SK-N-SH (cell line): ENCODE data around the gene MAP4.

Experiments used
- CTCF ChIP-seq: fragments of 200-600 bp; sonication (generic); IDR thresholded peaks from 2 replicates; pipeline ENCODE4 v1.6.1; 2017; ENCODE audit warnings: antibody characterized with exemption, mild to moderate bottlenecking, moderate library complexity
- EP300 ChIP-seq, 2 experiments: IDR thresholded peaks; 2 replicates each; pipeline versions ENCODE4 v1.4.0 to v1.6.1; 2012; ENCODE audit warnings: borderline replicate concordance in 1 of 2, low read depth in 1 of 2, low read length in 1 of 2
- JUND ChIP-seq: IDR thresholded peaks from 2 replicates; pipeline ENCODE4 v1.4.0; 2012
- MAX ChIP-seq: IDR thresholded peaks from 2 replicates; pipeline ENCODE4 v1.4.0; 2012; ENCODE audit warnings: low read depth
- MEF2A ChIP-seq: IDR thresholded peaks from 2 replicates; pipeline ENCODE4 v1.4.0; 2012; ENCODE audit warnings: low read depth, borderline replicate concordance
- NFIC ChIP-seq: IDR thresholded peaks from 2 replicates; pipeline ENCODE4 v1.4.0; 2012; ENCODE audit warnings: borderline replicate concordance
- NRF1 ChIP-seq: IDR thresholded peaks from 2 replicates; pipeline ENCODE4 v1.6.1; 2012; ENCODE audit warnings: low read depth, mild to moderate bottlenecking, low read length
- POLR2AphosphoS5 ChIP-seq: IDR thresholded peaks from 2 replicates; pipeline ENCODE4 v1.6.1; 2012; ENCODE audit warnings: low read depth, low read length
- SMC3 ChIP-seq: IDR thresholded peaks from 2 replicates; pipeline ENCODE4 v1.6.1; 2012; ENCODE audit warnings: low read depth, low read length, improper control_type of control experiment
- TCF12 ChIP-seq: IDR thresholded peaks from 2 replicates; pipeline ENCODE4 v1.4.0; 2012
- USF2 ChIP-seq: fragments of 150-350 bp; IDR thresholded peaks from 2 replicates; pipeline ENCODE4 v1.6.1; 2017; ENCODE audit warnings: antibody characterized with exemption, low read length, low read depth, borderline replicate concordance

- TF ChIP-seq POLR2AphosphoS5 (no peak), NRF1 (no peak), CTCF (no peak), EP300 (IDR thresholded peaks at IDR 0.05; ENCODE audit: borderline replicate concordance in 1 of 2, low read depth in 1 of 2, low read length in 1 of 2) (no peak), NFIC (no peak), MAX (no peak), SMC3 (no peak), USF2 (no peak), MEF2A (no peak), JUND (no peak), TCF12 (no peak)
These were observed 104.2 kb downstream of the MAP4 start for GRCh38 chr3:47912006-47912504.
